HG03521 (cell line): ENCODE data around the gene CEP76.
"Not testable (repeated sequence)": the region's sequence is repeated elsewhere in the genome, so short reads cannot be mapped to it uniquely, and the experiment has no call there.

ENCODE experiments used
- ATAC-seq: cut with Tn5 transposase; IDR thresholded peaks from one replicate; pipeline ENCODE4 v1.9.1; 2021; ENCODE audit warnings: mild to moderate bottlenecking, moderate library complexity; ENCODE audit not compliant: unreplicated experiment

CEP76 gene

DNA sequence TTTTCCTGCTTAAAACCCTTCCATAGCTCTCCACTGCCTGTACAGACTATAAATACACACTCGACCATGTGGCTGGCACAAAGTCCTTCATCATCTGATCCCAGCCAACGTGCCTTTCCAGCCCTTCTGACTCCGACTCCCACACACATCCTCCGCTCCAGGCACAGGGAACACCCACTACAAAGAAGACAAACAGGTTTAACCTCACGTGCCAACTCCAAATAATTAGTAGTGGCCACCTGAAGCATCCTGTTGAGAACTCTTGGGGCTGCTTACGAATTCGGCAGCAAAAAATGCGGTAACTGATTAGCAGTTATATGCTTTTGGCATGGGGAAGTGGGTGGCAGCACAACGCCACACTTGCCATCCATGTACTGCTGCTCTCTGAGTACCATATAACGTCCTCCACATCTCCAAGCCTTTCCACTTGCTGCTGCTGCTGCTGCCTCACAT lies 56.7 kb downstream of the CEP76 start:
- ATAC-seq = no peak

DNA sequence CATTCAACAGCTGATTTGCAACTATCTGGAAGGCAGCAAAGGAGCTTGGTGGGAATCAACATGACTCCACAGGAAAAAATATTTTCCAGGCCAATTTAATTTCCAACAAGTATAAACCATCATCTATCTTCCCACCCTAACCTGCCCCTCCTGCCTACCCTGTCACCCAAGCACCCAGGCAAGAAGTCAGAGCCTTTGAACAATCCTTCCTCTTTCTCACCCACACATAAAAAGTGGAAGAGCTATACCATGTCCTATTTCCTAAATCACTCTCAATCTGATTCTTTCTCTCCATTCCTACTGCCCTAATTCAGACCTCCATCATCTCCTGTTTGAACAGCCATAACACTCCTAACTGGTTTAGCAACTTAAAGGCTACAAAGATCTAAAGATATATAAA lies 57.3 kb downstream of the CEP76 start:
- no peak for ATAC-seq

DNA sequence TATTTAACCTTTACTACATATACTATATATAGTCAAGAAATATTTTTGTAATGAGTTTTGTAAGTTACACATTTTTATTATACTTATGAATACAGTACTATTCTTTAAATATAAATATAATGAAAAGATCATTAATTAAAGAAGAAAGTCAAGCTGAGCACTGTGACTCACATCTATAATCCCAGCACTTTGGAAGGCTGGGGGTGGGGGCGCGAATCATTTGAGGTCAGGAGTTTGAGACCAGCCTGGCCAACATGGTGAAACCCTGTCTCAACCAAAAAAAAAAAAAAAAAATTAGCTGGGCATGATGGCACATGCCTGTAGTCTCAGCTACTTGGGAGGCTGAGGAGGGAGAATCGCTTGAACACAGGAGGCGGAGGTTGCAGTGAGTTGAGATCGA lies 58.8 kb downstream of the CEP76 start:
- ATAC-seq = not testable (repeated sequence)

DNA sequence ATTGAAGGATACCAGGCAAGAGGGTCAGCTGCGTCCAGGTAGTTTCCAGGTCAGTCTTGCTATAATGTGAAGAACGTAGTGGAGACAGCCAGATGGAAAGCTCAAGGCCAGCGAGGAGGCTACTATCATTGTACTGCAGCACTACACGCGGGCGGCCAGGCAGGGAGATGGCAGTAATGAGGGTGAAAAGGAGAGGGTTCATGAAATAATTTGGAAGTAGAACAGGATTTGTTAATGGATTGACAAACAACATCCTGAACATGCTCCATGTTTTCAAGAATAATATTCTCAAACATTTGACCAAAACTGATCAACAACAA lies 61.7 kb downstream of the CEP76 start:
- no peak for ATAC-seq

DNA sequence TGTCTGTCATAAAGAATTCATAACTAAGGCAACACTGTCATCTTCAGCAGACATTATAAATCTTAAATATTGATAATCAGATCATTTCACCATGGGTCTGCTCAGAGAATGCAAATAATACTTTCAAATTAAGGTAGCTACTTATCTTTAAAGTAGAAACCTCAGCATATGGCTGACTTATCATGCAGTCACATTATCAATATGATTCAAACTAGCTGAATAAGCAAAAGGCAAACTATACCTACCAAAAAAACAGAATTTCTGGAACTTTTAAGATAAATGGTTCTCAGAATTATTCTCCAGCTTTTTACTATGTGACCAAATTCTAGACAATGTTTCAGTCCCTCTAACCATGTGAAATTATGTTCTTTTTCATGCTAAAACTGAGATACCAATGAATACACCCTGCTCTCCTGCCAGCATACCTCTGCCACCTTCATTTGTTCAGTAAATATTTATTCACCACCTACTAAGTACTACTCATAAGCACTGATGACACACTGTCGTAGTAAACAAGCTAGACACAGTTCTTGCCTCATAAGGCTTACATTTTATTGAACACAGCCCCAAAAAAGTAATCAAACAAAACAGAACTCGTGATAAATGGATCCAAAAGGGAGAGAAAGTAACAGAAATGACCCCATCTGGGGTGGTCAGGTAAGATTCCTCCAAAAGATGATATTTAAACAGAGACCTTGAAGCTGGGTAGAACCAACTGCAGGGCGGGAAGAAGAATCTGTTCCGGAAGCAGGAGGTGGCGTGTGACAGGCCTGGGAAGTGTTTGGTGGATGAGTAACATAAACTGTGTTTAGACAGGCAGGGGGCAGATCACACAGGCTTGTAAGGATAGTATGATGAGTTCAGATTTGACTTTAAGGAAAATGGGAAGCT lies 62.3 kb downstream of the CEP76 start:
- ATAC-seq = no peak

DNA sequence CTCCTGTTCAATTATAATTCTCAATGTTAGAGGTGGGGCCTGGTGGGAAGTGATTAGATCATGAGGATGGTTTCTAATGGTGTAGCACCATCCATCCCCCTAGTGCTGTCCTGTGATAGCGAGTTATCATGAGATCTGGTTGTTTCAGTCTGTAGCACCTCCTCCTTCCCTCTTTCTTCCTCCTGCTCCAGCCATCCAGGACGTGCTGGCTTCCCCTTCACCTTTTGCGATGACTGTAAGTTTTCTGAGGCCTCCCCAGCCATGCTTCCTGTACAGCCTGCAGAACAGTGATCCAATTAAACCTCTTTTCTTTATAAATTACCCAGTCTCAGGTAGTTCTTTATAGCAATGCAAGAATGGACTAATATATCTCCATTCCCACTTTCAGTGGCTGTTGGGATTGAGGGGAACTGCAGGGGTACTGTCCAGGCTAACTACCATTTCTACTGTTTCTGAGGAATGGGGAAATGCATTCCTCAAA lies 63.8 kb downstream of the CEP76 start:
- ATAC-seq = no peak

DNA sequence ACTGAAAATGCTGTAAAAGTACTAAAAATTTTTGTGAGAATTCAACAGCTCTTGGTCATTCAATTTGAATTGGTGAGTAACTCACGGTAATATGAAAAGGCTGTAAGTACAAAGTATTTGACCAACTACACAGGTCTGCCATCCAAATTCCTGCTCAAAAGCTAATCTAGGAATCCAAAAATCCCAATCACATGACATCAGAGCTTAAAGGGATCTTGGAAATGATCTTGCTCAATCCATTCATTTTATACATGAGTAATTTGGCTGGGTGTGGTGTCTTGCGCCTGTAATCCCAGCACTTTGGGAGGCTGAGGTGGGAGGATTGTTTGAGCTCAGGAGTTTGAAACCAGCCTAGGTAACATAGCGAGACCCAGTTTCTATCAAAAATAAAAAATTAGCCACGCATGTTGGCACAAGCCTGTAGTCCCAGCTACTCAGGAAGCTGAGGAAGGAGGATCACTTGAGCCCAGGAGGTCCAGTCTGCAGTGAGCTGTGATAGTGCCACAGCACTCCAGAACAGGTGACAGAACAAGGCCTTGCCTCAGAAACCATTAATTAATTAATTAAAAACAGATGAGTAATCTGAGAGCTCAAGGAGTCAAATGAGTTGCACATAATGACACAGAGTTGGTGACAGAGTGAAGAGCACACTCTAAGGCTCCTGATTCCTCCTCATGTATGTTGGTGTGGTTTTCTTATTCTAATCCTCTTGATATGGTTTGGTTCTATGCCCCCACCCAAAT lies 64.5 kb downstream of the CEP76 start:
- no peak for ATAC-seq

DNA sequence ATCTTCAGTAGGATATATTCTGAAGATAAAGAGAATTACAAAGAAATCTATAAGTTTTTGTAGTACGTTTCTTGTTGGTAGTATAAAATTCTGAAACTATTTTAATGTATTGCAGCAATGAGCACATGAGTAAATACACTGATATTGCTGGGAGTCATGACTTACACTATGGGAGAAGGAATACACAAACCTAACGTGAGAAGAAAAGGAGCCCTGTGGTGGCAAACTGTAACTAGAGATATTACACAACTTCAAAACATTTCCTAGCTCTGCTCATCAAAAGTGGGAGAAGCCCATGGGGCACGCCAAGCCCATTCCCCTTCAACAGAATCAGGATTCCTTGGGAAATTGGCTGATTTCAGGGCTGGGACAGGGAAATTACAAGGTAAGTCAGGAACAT lies 65.1 kb downstream of the CEP76 start:
- no peak for ATAC-seq

DNA sequence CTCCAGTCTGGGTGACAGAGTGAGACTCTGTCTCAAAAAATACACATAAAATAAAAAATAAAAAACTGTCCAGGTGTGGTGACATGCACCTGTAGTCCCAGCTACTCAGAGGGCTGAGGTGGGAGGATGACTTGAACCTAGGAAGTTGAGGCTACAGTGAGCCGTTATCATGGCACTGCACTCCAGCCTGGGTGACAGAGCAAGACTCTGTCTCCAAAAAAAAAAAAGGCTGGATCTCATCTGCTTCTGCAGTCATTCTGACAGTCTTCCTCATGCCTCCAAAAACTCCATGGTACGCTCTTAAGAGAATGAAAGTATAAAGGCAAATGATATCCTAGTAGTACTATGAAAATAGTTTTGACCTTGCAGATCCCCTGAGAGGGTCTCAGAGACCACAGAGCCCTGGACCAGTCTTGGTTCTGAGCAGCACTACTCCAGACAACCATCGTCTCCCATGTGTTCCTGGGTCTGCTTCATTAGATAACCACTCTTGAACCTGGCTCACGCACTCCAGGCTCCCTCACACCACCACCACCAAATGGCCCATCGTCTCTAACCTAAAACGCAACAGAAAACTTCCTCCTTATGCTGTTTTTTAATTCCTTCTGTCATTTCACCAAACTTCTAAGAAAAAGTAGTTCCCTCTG lies 70.6 kb downstream of the CEP76 start:
- ATAC-seq = no peak

DNA sequence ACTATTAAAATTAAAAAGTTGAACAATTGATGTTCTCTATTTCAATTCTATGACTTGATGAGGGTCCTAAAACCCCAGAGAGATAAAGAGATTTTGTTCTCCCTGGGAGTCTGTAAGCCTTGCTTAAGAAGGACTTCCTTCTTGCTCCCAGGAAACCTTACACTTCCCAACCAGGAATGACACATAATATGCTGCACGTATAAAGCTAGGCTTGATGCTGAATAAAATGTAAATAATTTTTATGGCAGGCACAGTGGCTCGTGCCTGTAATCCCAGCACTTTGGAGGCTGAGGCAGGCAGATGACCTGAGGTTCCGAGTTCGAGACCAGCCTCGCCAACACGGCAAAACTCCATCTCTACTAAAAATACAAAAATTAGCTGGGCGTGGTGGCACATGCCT lies 72.4 kb downstream of the CEP76 start:
- ATAC-seq = no peak

DNA sequence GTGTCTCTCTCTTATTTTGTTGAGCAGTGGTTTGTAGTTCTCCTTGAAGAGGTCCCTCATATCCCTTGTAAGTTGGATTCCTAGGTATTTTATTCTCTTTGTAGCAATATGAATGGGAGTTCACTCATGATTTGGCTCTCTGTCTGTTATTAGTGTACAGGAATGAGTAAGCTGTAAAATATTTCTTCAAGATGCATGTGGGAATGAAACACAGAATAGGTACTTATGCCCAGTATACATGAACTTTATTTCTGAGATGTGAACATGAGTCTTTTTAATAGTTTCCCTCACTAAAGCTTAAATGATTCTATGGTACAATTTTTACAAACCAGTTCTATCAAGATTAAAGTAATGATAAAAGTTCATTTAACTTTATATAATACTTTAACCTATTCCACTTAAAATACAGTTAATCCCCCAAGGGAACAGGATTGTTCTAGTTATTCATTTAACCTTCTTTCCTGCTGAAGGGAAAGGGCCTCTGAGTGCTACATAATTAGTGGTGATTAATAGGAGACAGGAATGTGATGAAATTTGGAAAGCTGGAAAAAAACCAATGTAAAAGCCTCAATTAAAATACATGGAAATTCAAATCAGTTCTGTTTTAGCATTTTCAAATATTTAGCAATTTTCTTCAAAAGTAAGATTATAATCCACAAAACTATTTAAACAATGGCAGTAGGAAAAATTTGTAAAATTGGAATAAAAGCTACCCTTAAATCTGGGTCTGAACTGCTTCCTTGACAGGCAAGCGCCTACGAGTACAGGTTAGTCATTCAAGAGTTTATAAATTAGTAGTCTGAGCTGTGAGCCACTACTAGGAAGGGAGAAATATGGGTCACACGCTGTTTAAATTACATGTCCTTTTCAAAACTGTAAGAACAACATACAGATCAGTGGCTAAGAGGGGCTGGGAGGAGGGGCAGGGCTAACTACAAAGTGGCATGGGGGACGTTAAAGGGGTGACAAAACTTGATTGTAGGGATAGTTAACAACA lies 73.5 kb downstream of the CEP76 start:
- ATAC-seq = no peak

DNA sequence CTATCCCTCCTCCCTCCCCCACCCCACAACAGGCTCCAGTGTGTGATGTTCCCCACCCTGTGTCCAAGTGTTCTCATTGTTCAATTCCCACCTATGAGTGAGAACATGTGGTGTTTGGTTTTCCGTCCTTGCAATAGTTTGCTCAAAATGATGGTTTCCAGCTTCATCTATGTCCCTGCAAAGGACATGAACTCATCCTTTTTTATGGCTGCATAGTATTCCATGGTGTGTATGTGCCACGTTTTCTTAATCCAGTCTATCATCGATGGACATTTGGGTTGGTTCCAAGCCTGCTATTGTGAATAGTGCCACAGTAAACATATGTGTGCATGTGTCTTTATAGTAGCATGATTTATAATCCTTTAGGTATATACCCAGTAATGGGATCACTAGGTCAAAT lies 75.3 kb downstream of the CEP76 start:
- ATAC-seq = not testable (repeated sequence)

DNA sequence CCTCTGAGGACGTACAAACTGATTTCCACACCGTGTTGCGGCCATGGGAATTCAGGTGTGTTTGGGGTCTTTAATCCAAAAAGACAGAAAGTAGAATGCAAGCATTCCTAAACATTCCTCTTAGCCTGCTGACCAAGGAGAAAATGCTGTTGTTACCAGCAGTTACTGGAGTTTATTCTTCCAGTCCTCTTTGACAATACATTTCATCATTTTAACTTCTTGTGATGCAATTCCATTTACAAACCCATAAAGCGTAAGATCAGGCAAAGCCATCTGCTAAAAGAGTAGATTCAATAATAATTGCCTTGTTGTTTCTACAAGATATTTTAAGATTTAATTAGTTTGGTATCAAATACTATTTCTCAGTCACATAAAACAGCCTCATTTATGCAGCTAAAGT lies 77.3 kb downstream of the CEP76 start:
- ATAC-seq = no peak
